Measurements from ENCODE around the gene RPL27. TPM values are rescaled to one million over a fixed set of nuclear protein-coding genes. Genes with fewer than 3 reads are reported as not detected.

RPL27 gene
- total and polyA plus RNA-seq, 2 of the 8 experiments (the other 6 are each of a cell fraction or from before 2014, with no cell fraction given) = 1,415 to 3,779 TPM

- TF ChIP-seq HDAC6 (IDR thresholded peaks at IDR 0.05; ENCODE audit: low read depth, low read length) (no peak), KDM5A (IDR thresholded peaks at IDR 0.05; ENCODE audit: low read length) (no peak), ATF2 (IDR thresholded peaks at IDR 0.05; ENCODE audit: low read length) (no peak), RFX5 (IDR thresholded peaks at IDR 0.05; ENCODE audit: borderline replicate concordance, low read depth, low read length) (no peak), CBX5 (IDR thresholded peaks at IDR 0.05; ENCODE audit: low read depth, low read length) (no peak), GTF2F1 (IDR thresholded peaks at IDR 0.05; ENCODE audit: borderline replicate concordance, low read depth, low read length) (no peak), POU5F1 (IDR thresholded peaks at IDR 0.05; ENCODE audit: low read depth, low read length) (no peak), EGR1 (IDR thresholded peaks at IDR 0.05; ENCODE audit: borderline replicate concordance, low read depth, low read length) (no peak), TBP (IDR thresholded peaks at IDR 0.05; ENCODE audit: low read depth, low read length) (no peak), SUZ12 (IDR thresholded peaks at IDR 0.05; ENCODE audit: low read length) (no peak)
These were observed 29.1 kb upstream of the RPL27 start (continued) for GRCh38 chr17:42969001-42969581.

Data from H1 (cell line).